ENCODE results near the gene MYADM. TPM values are rescaled to one million over a fixed set of nuclear protein-coding genes. Genes with fewer than 3 reads are reported as not detected.

Gene MYADM
- polyA plus RNA-seq, 3 donors = 162 to 310 (median 254) TPM

GRCh38 chr19:53892981-53893325 lies 25.3 kb downstream of the MYADM start:
- intact Hi-C loops (cut with micrococcal nuclease) = no loop called here
- TF ChIP-seq, protein P1, sequence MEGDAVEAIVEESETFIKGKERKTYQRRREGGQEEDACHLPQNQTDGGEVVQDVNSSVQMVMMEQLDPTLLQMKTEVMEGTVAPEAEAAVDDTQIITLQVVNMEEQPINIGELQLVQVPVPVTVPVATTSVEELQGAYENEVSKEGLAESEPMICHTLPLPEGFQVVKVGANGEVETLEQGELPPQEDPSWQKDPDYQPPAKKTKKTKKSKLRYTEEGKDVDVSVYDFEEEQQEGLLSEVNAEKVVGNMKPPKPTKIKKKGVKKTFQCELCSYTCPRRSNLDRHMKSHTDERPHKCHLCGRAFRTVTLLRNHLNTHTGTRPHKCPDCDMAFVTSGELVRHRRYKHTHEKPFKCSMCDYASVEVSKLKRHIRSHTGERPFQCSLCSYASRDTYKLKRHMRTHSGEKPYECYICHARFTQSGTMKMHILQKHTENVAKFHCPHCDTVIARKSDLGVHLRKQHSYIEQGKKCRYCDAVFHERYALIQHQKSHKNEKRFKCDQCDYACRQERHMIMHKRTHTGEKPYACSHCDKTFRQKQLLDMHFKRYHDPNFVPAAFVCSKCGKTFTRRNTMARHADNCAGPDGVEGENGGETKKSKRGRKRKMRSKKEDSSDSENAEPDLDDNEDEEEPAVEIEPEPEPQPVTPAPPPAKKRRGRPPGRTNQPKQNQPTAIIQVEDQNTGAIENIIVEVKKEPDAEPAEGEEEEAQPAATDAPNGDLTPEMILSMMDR (IDR thresholded peaks at IDR 0.05) = no peak
- no peaks in the 10 kb centered on the region for H3K36me3 ChIP-seq (replicated peaks in 1 of 2; ENCODE audit: control insufficient read depth in 1 of 2, insufficient read depth in 2 of 2, low read length in 2 of 2)
- H3K9me3 Mint-ChIP-seq = peaks cover 0 to 2% (median 0%) of the 10 kb centered on the region in 7 donors
- no peaks in the 10 kb centered on the region for H3K9me3 ChIP-seq (replicated peaks in 1 of 2; ENCODE audit: control insufficient read depth in 1 of 2, insufficient read depth in 1 of 2, low read length in 2 of 2)
- H3K4me2 ChIP-seq (replicated peaks; ENCODE audit: extremely low read depth, low read length, poor library complexity, severe bottlenecking) = no peak overlapping the region
- H2AFZ ChIP-seq (ENCODE audit: insufficient read depth, low read depth, low read length, poor library complexity, severe bottlenecking) = no peak overlapping the region
- H3K9ac ChIP-seq (ENCODE audit: insufficient read depth, low read length, poor library complexity, severe bottlenecking) = no peak overlapping the region
- H3K27ac Mint-ChIP-seq = no peak overlapping the region
- H4K20me1 ChIP-seq (ENCODE audit: insufficient read depth, low read length) = no peaks in the 10 kb centered on the region
- no peaks in the 10 kb centered on the region for H3K79me2 ChIP-seq (ENCODE audit: insufficient read depth, low read length)
- H3K27ac ChIP-seq (ENCODE audit: low read depth in 1 of 2, low read length in 2 of 2) = no peak overlapping the region
- no peak overlapping the region for H3K4me3 ChIP-seq (replicated peaks in 1 of 3; ENCODE audit: low read depth in 2 of 3, low read length in 3 of 3)
- peaks cover 8 to 24% of the 10 kb centered on the region in 2 donors for H3K27me3 ChIP-seq (ENCODE audit: control insufficient read depth in 2 of 2, insufficient read depth in 2 of 2, low read length in 2 of 2)
- H3K36me3 Mint-ChIP-seq = no peaks in the 10 kb centered on the region
- DNase-seq = no peak
- no peak overlapping the region for H3K4me3 Mint-ChIP-seq
- H3K4me1 Mint-ChIP-seq = peaks cover 3% of the 10 kb centered on the region
- peaks cover 9 to 10% of the 10 kb centered on the region in 2 donors for H3K4me1 ChIP-seq (ENCODE audit: control insufficient read depth in 1 of 2, insufficient read depth in 2 of 2, low read length in 2 of 2)
- 74% methylated on average over 5 of the region's 8 CpGs for WGBS (ENCODE audit: insufficient coverage)
- peaks cover 35 to 57% (median 53%) of the 10 kb centered on the region in 3 donors for H3K27me3 Mint-ChIP-seq (ENCODE audit: low read depth in 3 of 3)

DNA sequence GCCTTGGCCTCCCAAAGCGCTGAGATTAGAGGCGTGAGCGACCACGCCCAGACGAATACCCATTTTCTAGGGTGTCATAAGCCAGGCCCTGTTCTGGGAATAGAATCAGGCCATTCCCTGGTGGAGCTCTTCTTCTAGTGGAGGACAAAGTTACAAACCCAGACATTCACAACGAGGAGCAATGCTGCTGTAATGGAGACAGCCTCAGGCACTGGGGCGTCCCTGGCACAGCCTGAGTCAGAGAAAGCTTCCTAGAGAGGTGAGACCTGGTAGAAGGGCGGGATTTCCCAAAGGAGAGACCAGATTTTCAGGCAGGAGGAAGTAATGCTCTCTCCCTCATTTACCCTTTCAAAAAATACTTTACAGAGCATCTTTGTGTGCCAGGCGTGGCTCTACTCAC lies 27.0 kb downstream of the MYADM start:
- Mint-ChIP-seq H3K4me1 (peaks cover 6% of the 10 kb centered on the region), H3K27ac (peak overlapping the region in 1 of 7 donors; percentile 33), H3K27me3 (ENCODE audit: low read depth in 3 of 3) (peaks cover 38 to 67% (median 59%) of the 10 kb centered on the region in 3 donors), H3K36me3 (no peaks in the 10 kb centered on the region), H3K4me3 (peak overlapping the region in 1 of 2 donors; percentile 19), H3K9me3 (peaks cover 0 to 4% (median 0%) of the 10 kb centered on the region in 7 donors)
- H3K4me3 ChIP-seq (replicated peaks in 1 of 3; ENCODE audit: low read depth in 2 of 3, low read length in 3 of 3) = no peak overlapping the region
- peaks cover 5% of the 10 kb centered on the region in 2 donors for H3K4me1 ChIP-seq (ENCODE audit: control insufficient read depth in 1 of 2, insufficient read depth in 2 of 2, low read length in 2 of 2)
- H4K20me1 ChIP-seq (ENCODE audit: insufficient read depth, low read length) = no peaks in the 10 kb centered on the region
- H3K9me3 ChIP-seq (replicated peaks in 1 of 2; ENCODE audit: control insufficient read depth in 1 of 2, insufficient read depth in 1 of 2, low read length in 2 of 2) = no peaks in the 10 kb centered on the region
- intact Hi-C loops (cut with micrococcal nuclease) = no loop called here
- no peak overlapping the region for H3K27ac ChIP-seq (ENCODE audit: low read depth in 1 of 2, low read length in 2 of 2)
- no peak overlapping the region for H3K4me2 ChIP-seq (replicated peaks; ENCODE audit: extremely low read depth, low read length, poor library complexity, severe bottlenecking)
- H2AFZ ChIP-seq (ENCODE audit: insufficient read depth, low read depth, low read length, poor library complexity, severe bottlenecking) = no peak overlapping the region
- no peak overlapping the region for H3K9ac ChIP-seq (ENCODE audit: insufficient read depth, low read length, poor library complexity, severe bottlenecking)
- H3K79me2 ChIP-seq (ENCODE audit: insufficient read depth, low read length) = no peaks in the 10 kb centered on the region
- 84% methylated on average over 6 of the region's 9 CpGs for WGBS (ENCODE audit: insufficient coverage)
- H3K27me3 ChIP-seq (ENCODE audit: control insufficient read depth in 2 of 2, insufficient read depth in 2 of 2, low read length in 2 of 2) = peaks cover 10 to 32% of the 10 kb centered on the region in 2 donors
- H3K36me3 ChIP-seq (replicated peaks in 1 of 2; ENCODE audit: control insufficient read depth in 1 of 2, insufficient read depth in 2 of 2, low read length in 2 of 2) = no peaks in the 10 kb centered on the region
- no peak for DNase-seq
- TF ChIP-seq, protein P1 (IDR thresholded peaks at IDR 0.05) = no peak
